ENCODE results near the gene ZNF107. TPM values are rescaled to one million over a fixed set of nuclear protein-coding genes. Genes with fewer than 3 reads are reported as not detected.

The ZNF107 gene
- polyA plus RNA-seq (2013, experiment 1 of 2) = 19.7 TPM
- 19.7 TPM for polyA plus RNA-seq (2013, experiment 2 of 2)

GRCh38 chr7:64665980-64666662 is at the start of gene ZNF107:
Gene ZNF107 (plus strand): TSS chr7:64666133. CDS start chr7:64666283, 150 bp downstream.
- no peak within 1 kb of the TSS for H4K5ac ChIP-seq (ENCODE audit: low read length)
- H3K56ac ChIP-seq (ENCODE audit: low read length) = peak within 1 kb of the TSS; percentile 92
- H3K23ac ChIP-seq (ENCODE audit: low read length) = peak within 1 kb of the TSS; percentile 66
- peaks cover 3% of the 10 kb centered on the region for H3K79me1 ChIP-seq (ENCODE audit: low read length)
- H2BK15ac ChIP-seq (replicated peaks; ENCODE audit: low read depth) = no peak within 1 kb of the TSS
- peaks cover 16% of the 10 kb centered on the region for H3K79me2 ChIP-seq (ENCODE audit: control insufficient read depth, insufficient read depth, low read length)
- H3K4me1 ChIP-seq (ENCODE audit: control insufficient read depth, low read depth, low read length) = peaks cover 2% of the 10 kb centered on the region
- peak within 1 kb of the TSS; percentile 85 for H3K4me3 ChIP-seq (ENCODE audit: low read length)
- H3K27me3 ChIP-seq (ENCODE audit: insufficient read depth, low read length, poor library complexity) = no peaks in the 10 kb centered on the region
- H2BK5ac ChIP-seq (ENCODE audit: low read length) = no peak within 1 kb of the TSS
- no CpG with 5 or more reads among the region's 37 CpGs for WGBS (ENCODE audit: extremely low coverage, insufficient coverage, low lambda C conversion rate)
- H3K9ac ChIP-seq (ENCODE audit: low read length) = peak within 1 kb of the TSS; percentile 94
- no peak within 1 kb of the TSS for H2AK5ac ChIP-seq (ENCODE audit: low read length)
- no peaks in the 10 kb centered on the region for H3K36me3 ChIP-seq (ENCODE audit: control insufficient read depth, insufficient read depth, low read length)
- H3K4me2 ChIP-seq (ENCODE audit: low read length) = peak within 1 kb of the TSS; percentile 56
- H3K18ac ChIP-seq (ENCODE audit: low read length) = peak within 1 kb of the TSS; percentile 4
- H3K4ac ChIP-seq (ENCODE audit: low read depth, low read length) = no peak within 1 kb of the TSS
- DNase-seq = peak; percentile 98
- H2BK120ac ChIP-seq (ENCODE audit: low read depth, low read length) = no peak within 1 kb of the TSS
- H4K8ac ChIP-seq (ENCODE audit: low read depth, low read length) = no peak within 1 kb of the TSS
- H3K27ac ChIP-seq (ENCODE audit: low read depth, low read length) = peak within 1 kb of the TSS; percentile 46

- H3K4me3 ChIP-seq (ENCODE audit: low read length) = no peak overlapping the region
- no peaks in the 10 kb centered on the region for H3K27me3 ChIP-seq (ENCODE audit: insufficient read depth, low read length, poor library complexity)
- H3K4me1 ChIP-seq (ENCODE audit: control insufficient read depth, low read depth, low read length) = no peaks in the 10 kb centered on the region
- no peak overlapping the region for H2BK15ac ChIP-seq (replicated peaks; ENCODE audit: low read depth)
- DNase-seq = peak; percentile 68
- no peak overlapping the region for H3K9ac ChIP-seq (ENCODE audit: low read length)
- no peak overlapping the region for H3K4ac ChIP-seq (ENCODE audit: low read depth, low read length)
- H3K27ac ChIP-seq (ENCODE audit: low read depth, low read length) = no peak overlapping the region
- H2BK5ac ChIP-seq (ENCODE audit: low read length) = no peak overlapping the region
- H2AK5ac ChIP-seq (ENCODE audit: low read length) = no peak overlapping the region
- H3K18ac ChIP-seq (ENCODE audit: low read length) = no peak overlapping the region
- no peaks in the 10 kb centered on the region for H3K36me3 ChIP-seq (ENCODE audit: control insufficient read depth, insufficient read depth, low read length)
- no peak overlapping the region for H4K8ac ChIP-seq (ENCODE audit: low read depth, low read length)
- H3K79me2 ChIP-seq (ENCODE audit: control insufficient read depth, insufficient read depth, low read length) = no peaks in the 10 kb centered on the region
- no peak overlapping the region for H3K23ac ChIP-seq (ENCODE audit: low read length)
- H3K4me2 ChIP-seq (ENCODE audit: low read length) = no peak overlapping the region
- no peak overlapping the region for H2BK120ac ChIP-seq (ENCODE audit: low read depth, low read length)
- H4K5ac ChIP-seq (ENCODE audit: low read length) = no peak overlapping the region
- WGBS (ENCODE audit: extremely low coverage, insufficient coverage, low lambda C conversion rate) = no CpG with 5 or more reads among the region's 6 CpGs
- no peak overlapping the region for H3K56ac ChIP-seq (ENCODE audit: low read length)
- H3K79me1 ChIP-seq (ENCODE audit: low read length) = no peaks in the 10 kb centered on the region
These were observed 47.0 kb upstream of the ZNF107 start for GRCh38 chr7:64618785-64619456.

- H3K18ac ChIP-seq (ENCODE audit: low read length) = no peak overlapping the region
- no peaks in the 10 kb centered on the region for H3K79me2 ChIP-seq (ENCODE audit: control insufficient read depth, insufficient read depth, low read length)
- H2BK15ac ChIP-seq (replicated peaks; ENCODE audit: low read depth) = no peak overlapping the region
- no peak overlapping the region for H2AK5ac ChIP-seq (ENCODE audit: low read length)
- H3K56ac ChIP-seq (ENCODE audit: low read length) = no peak overlapping the region
- no peaks in the 10 kb centered on the region for H3K79me1 ChIP-seq (ENCODE audit: low read length)
- H3K4me1 ChIP-seq (ENCODE audit: control insufficient read depth, low read depth, low read length) = no peaks in the 10 kb centered on the region
- no peak overlapping the region for H2BK120ac ChIP-seq (ENCODE audit: low read depth, low read length)
- no peaks in the 10 kb centered on the region for H3K27me3 ChIP-seq (ENCODE audit: insufficient read depth, low read length, poor library complexity)
- no peaks in the 10 kb centered on the region for H3K36me3 ChIP-seq (ENCODE audit: control insufficient read depth, insufficient read depth, low read length)
- no peak overlapping the region for H4K5ac ChIP-seq (ENCODE audit: low read length)
- H3K4ac ChIP-seq (ENCODE audit: low read depth, low read length) = no peak overlapping the region
- H3K23ac ChIP-seq (ENCODE audit: low read length) = no peak overlapping the region
- H3K27ac ChIP-seq (ENCODE audit: low read depth, low read length) = no peak overlapping the region
- no peak overlapping the region for H3K9ac ChIP-seq (ENCODE audit: low read length)
- WGBS (ENCODE audit: extremely low coverage, insufficient coverage, low lambda C conversion rate) = no CpG with 5 or more reads among the region's 1 CpG
- H3K4me3 ChIP-seq (ENCODE audit: low read length) = no peak overlapping the region
- H2BK5ac ChIP-seq (ENCODE audit: low read length) = no peak overlapping the region
- no peak overlapping the region for H4K8ac ChIP-seq (ENCODE audit: low read depth, low read length)
- peak; percentile 25 for DNase-seq
- no peak overlapping the region for H3K4me2 ChIP-seq (ENCODE audit: low read length)
These were observed 46.2 kb upstream of the ZNF107 start for GRCh38 chr7:64619705-64620104.

- Histone ChIP-seq H3K4me2 (ENCODE audit: low read length) (no peak overlapping the region), H3K36me3 (ENCODE audit: control insufficient read depth, insufficient read depth, low read length) (no peaks in the 10 kb centered on the region), H2AK5ac (ENCODE audit: low read length) (no peak overlapping the region), H3K4me3 (ENCODE audit: low read length) (no peak overlapping the region), H4K8ac (ENCODE audit: low read depth, low read length) (no peak overlapping the region), H2BK15ac (replicated peaks; ENCODE audit: low read depth) (no peak overlapping the region), H3K9ac (ENCODE audit: low read length) (no peak overlapping the region), H3K79me2 (ENCODE audit: control insufficient read depth, insufficient read depth, low read length) (no peaks in the 10 kb centered on the region), H3K79me1 (ENCODE audit: low read length) (no peaks in the 10 kb centered on the region), H3K23ac (ENCODE audit: low read length) (no peak overlapping the region), H3K4ac (ENCODE audit: low read depth, low read length) (no peak overlapping the region), H2BK120ac (ENCODE audit: low read depth, low read length) (no peak overlapping the region), H3K27me3 (ENCODE audit: insufficient read depth, low read length, poor library complexity) (no peaks in the 10 kb centered on the region), H3K4me1 (ENCODE audit: control insufficient read depth, low read depth, low read length) (no peaks in the 10 kb centered on the region), H3K56ac (ENCODE audit: low read length) (no peak overlapping the region), H3K27ac (ENCODE audit: low read depth, low read length) (no peak overlapping the region), H3K18ac (ENCODE audit: low read length) (no peak overlapping the region), H2BK5ac (ENCODE audit: low read length) (no peak overlapping the region), H4K5ac (ENCODE audit: low read length) (no peak overlapping the region)
- DNase-seq = no peak
- WGBS (ENCODE audit: extremely low coverage, insufficient coverage, low lambda C conversion rate) = no CpG with 5 or more reads among the region's 2 CpGs
These were observed 44.3 kb upstream of the ZNF107 start for GRCh38 chr7:64621656-64622055.

- peak; percentile 21 for DNase-seq
These were observed 40.5 kb upstream of the ZNF107 start for GRCh38 chr7:64625114-64626082.

More at GRCh38 chr7:64625114-64626082, 40.5 kb upstream of the ZNF107 start:
- H2AK5ac ChIP-seq (ENCODE audit: low read length) = no peak overlapping the region
- H3K4ac ChIP-seq (ENCODE audit: low read depth, low read length) = no peak overlapping the region
- H3K4me2 ChIP-seq (ENCODE audit: low read length) = no peak overlapping the region
- H4K8ac ChIP-seq (ENCODE audit: low read depth, low read length) = no peak overlapping the region
- H4K5ac ChIP-seq (ENCODE audit: low read length) = no peak overlapping the region
- no CpG with 5 or more reads among the region's 12 CpGs for WGBS (ENCODE audit: extremely low coverage, insufficient coverage, low lambda C conversion rate)
- no peaks in the 10 kb centered on the region for H3K79me2 ChIP-seq (ENCODE audit: control insufficient read depth, insufficient read depth, low read length)
- H3K27me3 ChIP-seq (ENCODE audit: insufficient read depth, low read length, poor library complexity) = no peaks in the 10 kb centered on the region
- no peak overlapping the region for H3K9ac ChIP-seq (ENCODE audit: low read length)
- H3K27ac ChIP-seq (ENCODE audit: low read depth, low read length) = no peak overlapping the region
- no peaks in the 10 kb centered on the region for H3K36me3 ChIP-seq (ENCODE audit: control insufficient read depth, insufficient read depth, low read length)
- no peak overlapping the region for H3K18ac ChIP-seq (ENCODE audit: low read length)
- H2BK15ac ChIP-seq (replicated peaks; ENCODE audit: low read depth) = no peak overlapping the region
- no peak overlapping the region for H2BK120ac ChIP-seq (ENCODE audit: low read depth, low read length)
- H3K56ac ChIP-seq (ENCODE audit: low read length) = no peak overlapping the region
- no peak overlapping the region for H3K23ac ChIP-seq (ENCODE audit: low read length)
- H2BK5ac ChIP-seq (ENCODE audit: low read length) = no peak overlapping the region
- no peaks in the 10 kb centered on the region for H3K4me1 ChIP-seq (ENCODE audit: control insufficient read depth, low read depth, low read length)
- no peak overlapping the region for H3K4me3 ChIP-seq (ENCODE audit: low read length)
- H3K79me1 ChIP-seq (ENCODE audit: low read length) = no peaks in the 10 kb centered on the region

All from mesendoderm (in vitro differentiated cells).